CD4-positive, alpha-beta T cell treated with Interleukin-2 at 100 ng/mL for 4 hours (primary cell): Measurements from ENCODE around the gene SPPL2C.

Experiments used
- DNase-seq: peaks from one replicate; pipeline ENCODE4 v3.0.0-alpha.2; 2020; ENCODE audit warnings: low spot score

Gene SPPL2C

DNA sequence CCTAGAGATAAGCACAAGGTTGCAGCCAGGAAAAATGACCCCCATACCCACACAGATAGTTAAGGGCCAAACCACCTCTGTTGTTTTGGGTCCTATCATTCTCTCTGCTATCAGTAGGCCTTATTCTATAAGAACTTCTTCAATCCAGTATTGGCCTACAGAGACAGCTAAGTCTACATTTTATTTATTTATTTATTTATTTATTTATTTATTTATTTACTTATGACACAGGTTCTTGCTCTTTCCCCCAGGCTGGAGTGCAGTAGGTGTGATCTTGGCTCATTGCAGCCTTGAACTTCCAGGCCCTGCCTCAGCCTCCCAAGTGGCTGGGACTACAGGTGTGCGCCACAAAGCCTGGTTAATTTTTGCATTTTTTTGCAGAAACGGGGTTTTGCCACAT, 42.2 kb downstream of the SPPL2C start:
- DNase-seq = no peak

GRCh38 chr17:45888392-45888791, 43.7 kb downstream of the SPPL2C start:
- no peak for DNase-seq

GRCh38 chr17:45889579-45889978, 44.9 kb downstream of the SPPL2C start:
- DNase-seq = no peak

DNA sequence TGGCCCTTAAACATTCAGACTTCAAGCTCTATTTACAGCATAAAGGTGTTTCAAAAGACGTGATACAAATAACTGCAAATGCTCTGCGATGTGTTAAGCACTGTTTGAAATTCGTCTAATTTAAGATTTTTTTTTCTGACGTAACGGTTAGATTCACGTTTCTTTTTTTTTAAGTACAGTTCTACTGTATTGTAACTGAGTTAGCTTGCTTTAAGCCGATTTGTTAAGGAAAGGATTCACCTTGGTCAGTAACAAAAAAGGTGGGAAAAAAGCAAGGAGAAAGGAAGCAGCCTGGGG, 49.0 kb downstream of the SPPL2C start:
- no peak for DNase-seq

DNA sequence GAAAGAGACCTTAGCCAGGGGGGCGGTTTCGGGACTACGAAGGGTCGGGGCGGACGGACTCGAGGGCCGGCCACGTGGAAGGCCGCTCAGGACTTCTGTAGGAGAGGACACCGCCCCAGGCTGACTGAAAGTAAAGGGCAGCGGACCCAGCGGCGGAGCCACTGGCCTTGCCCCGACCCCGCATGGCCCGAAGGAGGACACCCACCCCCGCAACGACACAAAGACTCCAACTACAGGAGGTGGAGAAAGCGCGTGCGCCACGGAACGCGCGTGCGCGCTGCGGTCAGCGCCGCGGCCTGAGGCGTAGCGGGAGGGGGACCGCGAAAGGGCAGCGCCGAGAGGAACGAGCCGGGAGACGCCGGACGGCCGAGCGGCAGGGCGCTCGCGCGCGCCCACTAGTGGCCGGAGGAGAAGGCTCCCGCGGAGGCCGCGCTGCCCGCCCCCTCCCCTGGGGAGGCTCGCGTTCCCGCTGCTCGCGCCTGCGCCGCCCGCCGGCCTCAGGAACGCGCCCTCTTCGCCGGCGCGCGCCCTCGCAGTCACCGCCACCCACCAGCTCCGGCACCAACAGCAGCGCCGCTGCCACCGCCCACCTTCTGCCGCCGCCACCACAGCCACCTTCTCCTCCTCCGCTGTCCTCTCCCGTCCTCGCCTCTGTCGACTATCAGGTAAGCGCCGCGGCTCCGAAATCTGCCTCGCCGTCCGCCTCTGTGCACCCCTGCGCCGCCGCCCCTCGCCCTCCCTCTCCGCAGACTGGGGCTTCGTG, 49.5 kb downstream of the SPPL2C start, which contains the start of gene MAPT:
MAPT (plus strand) TSS at position 533 of the 763 bp plus-strand sequence. CDS start 67,784 bp downstream, outside the sequence.
- DNase-seq = peak; percentile 83

DNA sequence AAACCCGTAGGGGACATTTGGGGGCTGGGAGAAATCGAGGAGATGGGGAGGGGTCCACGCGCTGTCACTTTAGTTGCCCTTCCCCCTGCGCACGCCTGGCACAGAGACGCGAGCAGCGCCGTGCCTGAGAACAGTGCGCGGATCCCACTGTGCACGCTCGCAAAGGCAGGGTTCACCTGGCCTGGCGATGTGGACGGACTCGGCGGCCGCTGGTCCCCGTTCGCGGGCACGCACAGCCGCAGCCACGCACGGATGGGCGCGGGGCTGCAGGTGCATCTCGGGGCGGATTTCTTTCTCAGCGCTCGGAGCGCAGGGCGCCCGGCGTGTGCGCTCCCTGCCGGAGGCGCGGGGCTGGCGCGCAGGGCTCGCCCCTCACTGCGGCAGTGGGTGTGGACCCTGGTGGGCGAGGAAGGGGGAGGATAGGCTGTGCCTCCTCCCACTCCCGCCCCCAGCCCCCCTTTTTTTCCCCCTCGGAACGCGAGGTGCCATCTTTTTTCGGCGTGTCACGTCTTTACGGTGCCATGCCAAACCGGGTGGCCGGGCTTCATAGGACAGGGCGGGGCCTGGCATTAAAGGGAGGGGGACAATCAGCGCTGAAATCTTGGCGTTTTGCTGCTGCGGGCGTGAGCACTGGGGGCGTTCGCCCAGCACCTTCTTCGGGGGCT, 50.8 kb downstream of the SPPL2C start:
- DNase-seq = peak; percentile 15

DNA sequence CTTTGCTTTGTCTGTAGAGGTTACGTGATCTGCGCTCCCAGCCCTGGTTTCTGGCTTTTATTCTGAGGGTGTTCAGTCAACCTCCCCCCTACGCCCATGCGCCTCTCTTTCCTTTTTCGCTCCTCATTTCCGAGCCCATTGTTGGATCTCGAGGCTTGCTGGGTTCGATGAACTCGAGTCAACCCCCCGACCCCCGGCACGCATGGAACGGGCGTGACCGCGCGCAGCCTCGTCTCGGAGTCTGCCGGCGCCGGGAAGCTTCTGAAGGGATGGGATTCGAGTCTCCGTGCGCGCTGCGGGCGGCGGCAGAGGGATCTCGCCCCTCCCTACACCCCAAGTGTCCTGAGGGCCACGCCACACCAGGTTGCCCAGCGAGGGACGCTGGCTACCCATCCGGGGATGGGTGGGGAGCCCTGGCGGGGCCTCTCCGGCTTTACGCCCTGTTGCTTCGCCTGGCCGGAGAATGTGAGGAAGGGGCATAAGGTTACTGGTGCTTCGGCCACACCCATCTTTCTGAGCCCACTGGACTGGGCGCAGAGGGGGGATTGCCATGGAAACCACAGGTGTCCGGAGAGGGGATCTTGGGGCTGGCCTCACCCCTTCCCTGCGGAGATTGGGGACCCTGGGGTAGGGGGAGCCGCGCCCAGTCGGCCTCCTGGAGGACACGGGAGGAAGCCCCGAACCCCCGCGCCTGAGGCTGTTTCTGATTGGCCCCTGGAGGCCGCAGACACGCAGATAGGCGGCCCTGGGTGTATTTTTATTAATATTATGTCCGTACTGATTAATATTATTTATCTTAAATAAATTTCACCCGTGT, 51.5 kb downstream of the SPPL2C start:
- DNase-seq = no peak
